OCI-LY1 (cell line): ENCODE measurements around the gene MCUB.

Experiments
- H2AFZ ChIP-seq: fragments of 200-600 bp; sonication (generic), shearing (Covaris generic); 2 replicates; pipeline ENCODE4 v1.6.0; 2014; ENCODE audit warnings: antibody characterized with exemption, mild to moderate bottlenecking, low read length
- H3F3A ChIP-seq: fragments of 200-600 bp; sonication (generic), shearing (Covaris generic); 2 replicates; pipeline ENCODE4 v1.6.0; 2014; ENCODE audit warnings: mild to moderate bottlenecking, antibody characterized with exemption, low read length, moderate library complexity; ENCODE audit not compliant: insufficient read depth
- H3K27ac ChIP-seq: fragments of 200-600 bp; sonication (generic); 2 replicates; pipeline ENCODE4 v1.5.1; 2014; ENCODE audit warnings: low read length, mixed run types, mild to moderate bottlenecking, low read depth; ENCODE audit not compliant: poor library complexity, severe bottlenecking
- H3K27me3 ChIP-seq: fragments of 200-600 bp; sonication (generic); 2 replicates; pipeline ENCODE4 v1.6.0; 2014; ENCODE audit warnings: antibody characterized with exemption, mild to moderate bottlenecking, low read length, moderate library complexity; ENCODE audit not compliant: insufficient read depth
- H3K36me3 ChIP-seq: fragments of 200-600 bp; sonication (generic); 2 replicates; pipeline ENCODE4 v1.6.1; 2014; ENCODE audit warnings: mild to moderate bottlenecking, antibody characterized with exemption, low read length, moderate library complexity, mixed read lengths; ENCODE audit not compliant: insufficient read depth
- H3K4me1 ChIP-seq: fragments of 200-600 bp; sonication (generic); 2 replicates; pipeline ENCODE4 v1.5.1; 2014; ENCODE audit warnings: mild to moderate bottlenecking, low read length, moderate library complexity; ENCODE audit not compliant: insufficient read depth, severe bottlenecking
- H3K4me2 ChIP-seq: fragments of 200-600 bp; sonication (generic), shearing (Covaris generic); 2 replicates; pipeline ENCODE4 v1.6.1; 2014; ENCODE audit warnings: low read length
- H3K4me3 ChIP-seq: fragments of 200-600 bp; sonication (generic); 2 replicates; pipeline ENCODE4 v1.5.1; 2014; ENCODE audit warnings: low read length, low read depth, mild to moderate bottlenecking, mixed read lengths; ENCODE audit not compliant: poor library complexity, severe bottlenecking
- H3K79me2 ChIP-seq: fragments of 200-600 bp; shearing (Covaris generic); 2 replicates; pipeline ENCODE4 v1.6.1; 2016; ENCODE audit warnings: mixed run types, low read length, mixed read lengths; ENCODE audit not compliant: insufficient read depth
- H3K9ac ChIP-seq: fragments of 200-600 bp; sonication (generic), shearing (Covaris generic); 2 replicates; pipeline ENCODE4 v1.6.1; 2014; ENCODE audit warnings: mild to moderate bottlenecking, low read length, mixed read lengths
- H3K9me2 ChIP-seq: fragments of 200-600 bp; sonication (generic), shearing (Covaris generic); 2 replicates; pipeline ENCODE4 v1.6.1; 2014; ENCODE audit warnings: low read depth, mild to moderate bottlenecking, low read length, mixed read lengths
- H3K9me3 ChIP-seq: fragments of 200-600 bp; shearing (Covaris generic); 2 replicates; pipeline ENCODE4 v1.6.1; 2014; ENCODE audit warnings: low read length, mixed read lengths
- H4K20me1 ChIP-seq: fragments of 200-600 bp; sonication (generic), shearing (Covaris generic); 2 replicates; pipeline ENCODE4 v1.6.0; 2016; ENCODE audit warnings: mild to moderate bottlenecking, low read length; ENCODE audit not compliant: insufficient read depth
- EZH2 ChIP-seq: fragments of 200-600 bp; sonication (generic), shearing (Covaris generic); IDR thresholded peaks from 2 replicates; pipeline ENCODE4 v1.8.0; 2017; ENCODE audit warnings: borderline replicate concordance, mixed run types, mild to moderate bottlenecking, antibody characterized with exemption, low read length, moderate library complexity, mixed read lengths
- TF ChIP-seq, protein P1 (sequence below): fragments of 200-600 bp; sonication (generic), shearing (Covaris generic); IDR thresholded peaks from 2 replicates; pipeline ENCODE4 v1.5.1; 2017; ENCODE audit warnings: mild to moderate bottlenecking, antibody characterized with exemption, low read length, moderate library complexity, mixed read lengths

MCUB gene

DNA sequence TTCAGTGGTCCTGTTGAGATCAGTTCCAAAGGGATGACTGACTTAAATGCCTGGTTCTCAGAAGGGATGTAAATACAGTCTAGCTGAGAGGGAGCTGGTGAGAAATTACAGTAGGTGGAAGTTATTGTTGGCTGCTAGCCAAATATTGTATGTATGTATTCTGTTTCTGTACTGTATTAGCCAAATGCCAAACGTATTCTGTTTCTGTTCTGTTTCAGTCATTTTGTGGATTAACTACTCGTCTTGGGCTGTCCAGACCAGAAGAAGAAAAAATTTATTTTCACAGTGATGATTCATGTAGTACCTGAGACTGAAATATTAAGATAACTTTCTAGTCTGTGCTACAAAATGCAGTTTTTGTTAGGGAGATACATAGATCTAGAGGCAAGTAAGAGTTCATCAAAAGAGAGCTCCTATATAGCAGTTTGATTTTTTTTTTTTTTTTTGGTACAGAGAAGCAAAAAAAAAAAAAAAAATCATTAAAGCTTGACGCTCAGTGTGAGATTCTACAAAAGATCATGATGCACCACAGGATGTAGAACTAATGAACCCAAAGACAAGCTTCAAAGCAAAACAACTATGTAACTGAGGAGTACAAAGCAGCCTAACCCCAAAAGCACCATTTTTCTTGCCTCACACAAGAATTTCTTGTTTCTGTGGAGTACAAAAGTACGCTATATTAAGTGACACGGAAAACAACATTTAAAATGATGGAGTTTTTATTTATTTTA is 88.4 kb downstream of the MCUB start:
- Histone ChIP-seq H3K36me3 (peaks cover 10% of the 10 kb centered on the region), H3K9me3 (peaks cover 13% of the 10 kb centered on the region; the same call in 1 of the 2 replicates), H3K4me1 (no peaks in the 10 kb centered on the region), H4K20me1 (no peaks in the 10 kb centered on the region), H3K9me2 (no peaks in the 10 kb centered on the region), H3K27ac (no peak overlapping the region), H3K79me2 (peaks cover 21% of the 10 kb centered on the region; the same call in 1 of the 2 replicates), H3K4me3 (no peak overlapping the region), H3K4me2 (no peak overlapping the region), H3K9ac (no peak overlapping the region), H3F3A (no peaks in the 10 kb centered on the region), H3K27me3 (no peaks in the 10 kb centered on the region), H2AFZ (no peak overlapping the region)
- TF ChIP-seq, protein P1, sequence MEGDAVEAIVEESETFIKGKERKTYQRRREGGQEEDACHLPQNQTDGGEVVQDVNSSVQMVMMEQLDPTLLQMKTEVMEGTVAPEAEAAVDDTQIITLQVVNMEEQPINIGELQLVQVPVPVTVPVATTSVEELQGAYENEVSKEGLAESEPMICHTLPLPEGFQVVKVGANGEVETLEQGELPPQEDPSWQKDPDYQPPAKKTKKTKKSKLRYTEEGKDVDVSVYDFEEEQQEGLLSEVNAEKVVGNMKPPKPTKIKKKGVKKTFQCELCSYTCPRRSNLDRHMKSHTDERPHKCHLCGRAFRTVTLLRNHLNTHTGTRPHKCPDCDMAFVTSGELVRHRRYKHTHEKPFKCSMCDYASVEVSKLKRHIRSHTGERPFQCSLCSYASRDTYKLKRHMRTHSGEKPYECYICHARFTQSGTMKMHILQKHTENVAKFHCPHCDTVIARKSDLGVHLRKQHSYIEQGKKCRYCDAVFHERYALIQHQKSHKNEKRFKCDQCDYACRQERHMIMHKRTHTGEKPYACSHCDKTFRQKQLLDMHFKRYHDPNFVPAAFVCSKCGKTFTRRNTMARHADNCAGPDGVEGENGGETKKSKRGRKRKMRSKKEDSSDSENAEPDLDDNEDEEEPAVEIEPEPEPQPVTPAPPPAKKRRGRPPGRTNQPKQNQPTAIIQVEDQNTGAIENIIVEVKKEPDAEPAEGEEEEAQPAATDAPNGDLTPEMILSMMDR: no peak
- TF ChIP-seq EZH2: no peak

DNA sequence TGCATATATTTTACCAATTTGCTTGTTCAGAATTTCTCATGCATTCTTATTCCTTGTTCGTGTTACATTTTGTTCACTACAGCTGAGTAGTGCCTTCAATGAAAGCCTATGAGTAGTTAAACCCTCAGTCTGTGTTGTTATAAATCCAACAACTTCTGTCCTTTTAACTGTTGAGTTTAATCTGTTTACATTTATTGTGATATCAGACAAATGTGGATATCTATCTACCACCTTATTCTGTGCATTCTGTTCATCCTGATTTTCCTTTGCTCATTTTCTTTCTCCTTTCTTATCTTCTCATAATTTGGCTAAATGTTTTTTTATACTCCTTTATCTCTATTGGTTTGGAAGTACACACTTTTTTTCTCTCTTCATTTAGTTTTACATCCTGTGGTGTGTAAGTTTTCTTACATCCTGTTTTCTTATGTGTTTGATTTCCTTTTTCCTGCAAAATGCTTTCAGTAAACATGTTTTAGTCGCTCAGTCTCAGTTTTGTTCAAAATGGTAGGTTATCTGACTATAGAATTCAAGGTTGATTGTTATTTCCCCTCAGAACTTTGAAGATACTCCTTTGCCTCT is 89.0 kb downstream of the MCUB start:
- H3K9me3 ChIP-seq: peaks cover 13% of the 10 kb centered on the region; the same call in 1 of the 2 replicates
- peaks cover 21% of the 10 kb centered on the region; the same call in 1 of the 2 replicates for H3K79me2 ChIP-seq
- H3K4me1 ChIP-seq: no peaks in the 10 kb centered on the region
- no peaks in the 10 kb centered on the region for H4K20me1 ChIP-seq
- H3K9me2 ChIP-seq: no peaks in the 10 kb centered on the region
- TF ChIP-seq, protein P1: no peak
- no peak for TF ChIP-seq EZH2
- no peak overlapping the region for H3K4me2 ChIP-seq
- no peak overlapping the region for H3K4me3 ChIP-seq
- no peak overlapping the region for H3K9ac ChIP-seq
- H2AFZ ChIP-seq: no peak overlapping the region
- H3F3A ChIP-seq: no peaks in the 10 kb centered on the region
- no peaks in the 10 kb centered on the region for H3K27me3 ChIP-seq
- peaks cover 10% of the 10 kb centered on the region for H3K36me3 ChIP-seq
- no peak overlapping the region for H3K27ac ChIP-seq

- no peak overlapping the region for H3K27ac ChIP-seq
- H3K27me3 ChIP-seq: no peaks in the 10 kb centered on the region
- no peaks in the 10 kb centered on the region for H4K20me1 ChIP-seq
- H3K79me2 ChIP-seq: peaks cover 21% of the 10 kb centered on the region; the same call in 1 of the 2 replicates
- no peaks in the 10 kb centered on the region for H3F3A ChIP-seq
- H3K4me1 ChIP-seq: no peaks in the 10 kb centered on the region
- H3K36me3 ChIP-seq: peaks cover 10% of the 10 kb centered on the region
- no peak overlapping the region for H3K4me2 ChIP-seq
- H3K9ac ChIP-seq: no peak overlapping the region
- H3K9me3 ChIP-seq: peaks cover 13% of the 10 kb centered on the region; the same call in 1 of the 2 replicates
- no peaks in the 10 kb centered on the region for H3K9me2 ChIP-seq
- TF ChIP-seq EZH2: no peak
- TF ChIP-seq, protein P1: no peak
- H2AFZ ChIP-seq: no peak overlapping the region
- no peak overlapping the region for H3K4me3 ChIP-seq
Observed at GRCh38 chr4:109649872-109650271, 89.8 kb downstream of the MCUB start.
